Measurements from ENCODE around the gene ENTPD3. TPM values are rescaled to one million over a fixed set of nuclear protein-coding genes. Genes with fewer than 3 reads are reported as not detected.
"Not testable (repeated sequence)": the region's sequence is repeated elsewhere in the genome, so short reads cannot be mapped to it uniquely, and the experiment has no call there.

ENTPD3 gene
- total RNA-seq, 2 donors from 2014 or later: not detected

GRCh38 chr3:40456940-40457823 lies 70.2 kb downstream of the ENTPD3 start, which contains the start of gene RPL14:
RPL14 (plus strand) TSS chr3:40457339; CDS start chr3:40457472, 133 bp downstream.
- Mint-ChIP-seq H3K27me3 (no peaks in the 10 kb centered on the region), H3K9me3 (peaks cover 2% of the 10 kb centered on the region), H3K27ac (peak within 1 kb of the TSS; percentile 92 to 96), H3K4me1 (ENCODE audit: low read depth in 2 of 2) (peaks cover 40 to 43% of the 10 kb centered on the region in 2 donors), H3K36me3 (peaks cover 31% of the 10 kb centered on the region), H3K4me3 (peak within 1 kb of the TSS; percentile 87)
- peak; percentile 86 to 89 for ATAC-seq
- peak; percentile 94 for DNase-seq (ENCODE audit: low spot score)

DNA sequence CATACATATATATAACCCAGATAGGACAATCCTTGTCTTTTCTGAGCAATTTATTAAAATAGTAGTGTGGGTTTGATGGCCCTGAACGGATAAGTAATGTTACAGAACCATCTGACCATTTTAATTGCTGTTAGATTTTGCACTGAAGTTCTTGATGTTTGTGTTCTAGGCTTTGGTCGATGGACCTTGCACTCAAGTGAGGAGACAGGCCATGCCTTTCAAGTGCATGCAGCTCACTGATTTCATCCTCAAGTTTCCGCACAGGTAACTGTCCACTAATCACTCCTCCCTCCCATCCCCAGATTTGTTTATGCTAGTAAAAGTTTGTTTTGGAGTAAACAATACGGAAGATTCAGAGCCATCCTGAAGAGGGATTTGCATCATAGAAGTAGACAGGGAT lies 71.5 kb downstream of the ENTPD3 start:
- H3K27ac Mint-ChIP-seq: peak overlapping the region; percentile 92 to 96
- no peaks in the 10 kb centered on the region for H3K27me3 Mint-ChIP-seq
- ATAC-seq (no peak), DNase-seq (ENCODE audit: low spot score) (no peak)
- H3K4me1 Mint-ChIP-seq (ENCODE audit: low read depth in 2 of 2): peaks cover 30 to 33% of the 10 kb centered on the region in 2 donors
- H3K4me3 Mint-ChIP-seq: peak overlapping the region; percentile 87
- peaks cover 31% of the 10 kb centered on the region for H3K36me3 Mint-ChIP-seq
- H3K9me3 Mint-ChIP-seq: peaks cover 2% of the 10 kb centered on the region

DNA sequence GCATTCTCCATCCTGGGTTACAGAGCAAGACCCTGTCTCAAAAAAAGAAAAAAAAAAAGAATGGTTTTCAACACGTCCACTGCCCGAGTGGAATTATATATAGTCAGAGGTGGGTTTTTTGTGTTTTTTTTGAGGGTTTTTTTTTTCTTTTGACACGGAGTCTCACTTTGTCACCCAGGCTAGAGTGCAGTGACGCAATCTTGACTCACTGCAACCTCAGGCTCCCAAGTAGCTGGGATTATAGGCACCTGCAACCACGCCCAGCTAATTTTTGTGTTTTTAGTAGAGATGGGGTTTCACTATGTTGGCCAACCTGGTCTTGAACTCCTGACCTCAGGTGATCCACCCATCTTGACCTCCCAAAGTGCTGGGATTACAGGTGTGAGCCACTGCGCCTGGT lies 73.5 kb downstream of the ENTPD3 start:
- H3K27me3 Mint-ChIP-seq; H3K9me3 Mint-ChIP-seq; DNase-seq (ENCODE audit: low spot score); ATAC-seq: not testable (repeated sequence)
- H3K4me1 Mint-ChIP-seq (ENCODE audit: low read depth in 2 of 2): peaks cover 42 to 45% of the 10 kb centered on the region in 2 donors
- H3K4me3 Mint-ChIP-seq: peak overlapping the region; percentile 59
- H3K27ac Mint-ChIP-seq: peak overlapping the region; percentile 28 to 53
- H3K36me3 Mint-ChIP-seq: peaks cover 46% of the 10 kb centered on the region

DNA sequence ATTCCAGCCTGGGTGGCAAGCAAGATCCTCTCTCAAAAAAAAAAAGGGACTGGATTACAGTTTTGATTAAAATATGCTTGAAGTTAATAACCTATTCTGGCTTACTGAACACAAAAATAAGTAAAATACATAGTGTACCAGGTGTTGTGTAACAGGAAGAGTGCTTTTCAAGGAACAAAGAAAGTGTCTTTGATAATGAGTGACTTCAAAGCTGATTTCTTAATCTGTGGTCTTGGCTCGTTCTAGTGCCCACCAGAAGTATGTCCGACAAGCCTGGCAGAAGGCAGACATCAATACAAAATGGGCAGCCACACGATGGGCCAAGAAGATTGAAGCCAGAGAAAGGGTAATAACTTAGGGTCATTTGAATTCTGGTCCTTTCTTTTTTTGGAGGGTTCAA lies 74.2 kb downstream of the ENTPD3 start:
- H3K36me3 Mint-ChIP-seq: peaks cover 48% of the 10 kb centered on the region
- no peaks in the 10 kb centered on the region for H3K9me3 Mint-ChIP-seq
- H3K4me3 Mint-ChIP-seq: peak overlapping the region; percentile 20
- ATAC-seq (no peak), DNase-seq (ENCODE audit: low spot score) (no peak)
- peak overlapping the region; percentile 18 to 27 for H3K27ac Mint-ChIP-seq
- no peaks in the 10 kb centered on the region for H3K27me3 Mint-ChIP-seq
- H3K4me1 Mint-ChIP-seq (ENCODE audit: low read depth in 2 of 2): peaks cover 37 to 42% of the 10 kb centered on the region in 2 donors

GRCh38 chr3:40462838-40463237 lies 75.9 kb downstream of the ENTPD3 start:
- not testable (repeated sequence) for H3K27me3 Mint-ChIP-seq; H3K9me3 Mint-ChIP-seq; H3K4me3 Mint-ChIP-seq; H3K27ac Mint-ChIP-seq; ATAC-seq; DNase-seq (ENCODE audit: low spot score)
- peaks cover 44% of the 10 kb centered on the region for H3K36me3 Mint-ChIP-seq
- H3K4me1 Mint-ChIP-seq (ENCODE audit: low read depth in 2 of 2): peaks cover 28 to 39% of the 10 kb centered on the region in 2 donors

DNA sequence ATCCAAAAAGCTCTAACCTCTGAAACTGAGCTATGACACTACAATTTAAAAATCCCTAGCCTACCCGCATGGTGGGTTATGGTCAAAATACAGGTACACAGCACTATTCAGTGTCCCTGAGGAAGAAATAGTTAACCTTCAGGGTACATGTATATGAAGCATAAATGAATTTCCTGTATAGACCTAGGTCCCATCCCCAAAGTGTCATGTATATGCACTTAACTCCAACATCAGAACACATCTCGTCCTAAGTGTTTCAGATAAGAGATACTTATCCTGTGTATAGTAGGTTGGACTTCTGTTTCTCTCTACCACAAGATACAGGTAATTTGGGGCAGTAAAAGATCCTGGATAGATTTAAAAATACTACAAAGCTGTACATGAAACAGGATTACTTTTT lies 76.6 kb downstream of the ENTPD3 start:
- Mint-ChIP-seq H3K27ac (peak overlapping the region in 1 of 2 donors; percentile 70), H3K9me3 (no peaks in the 10 kb centered on the region), H3K27me3 (no peaks in the 10 kb centered on the region), H3K4me1 (ENCODE audit: low read depth in 2 of 2) (peaks cover 21 to 31% of the 10 kb centered on the region in 2 donors), H3K4me3 (no peak overlapping the region), H3K36me3 (peaks cover 37% of the 10 kb centered on the region)
- ATAC-seq (no peak), DNase-seq (ENCODE audit: low spot score) (no peak)

- ATAC-seq: peak in 1 of 2 donors; percentile 44
- Mint-ChIP-seq H3K4me3 (peak overlapping the region; percentile 38), H3K9me3 (no peaks in the 10 kb centered on the region), H3K27me3 (no peaks in the 10 kb centered on the region), H3K4me1 (ENCODE audit: low read depth in 2 of 2) (peaks cover 21 to 23% of the 10 kb centered on the region in 2 donors), H3K27ac (peak overlapping the region; percentile 45 to 70), H3K36me3 (peaks cover 28% of the 10 kb centered on the region)
- DNase-seq (ENCODE audit: low spot score): no peak
Measured at GRCh38 chr3:40464339-40465110, 77.5 kb downstream of the ENTPD3 start.

DNA sequence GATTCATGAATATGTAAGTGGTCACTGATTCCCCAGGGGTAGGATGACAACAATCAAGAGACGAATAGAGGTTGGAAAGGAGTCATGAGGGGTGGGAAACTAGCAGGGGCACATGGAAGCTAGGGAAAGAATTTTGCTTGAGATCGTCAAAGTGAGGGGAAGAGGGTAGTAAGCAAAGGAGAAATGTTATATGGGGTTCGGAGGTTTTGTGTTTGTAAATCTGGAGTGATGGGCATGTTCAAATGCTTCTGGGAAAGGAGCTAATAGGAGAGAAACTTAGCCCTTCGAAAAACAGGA lies 78.1 kb downstream of the ENTPD3 start:
- ATAC-seq: no peak
- Mint-ChIP-seq H3K9me3 (no peaks in the 10 kb centered on the region), H3K4me3 (no peak overlapping the region), H3K4me1 (ENCODE audit: low read depth in 2 of 2) (peaks cover 20 to 23% of the 10 kb centered on the region in 2 donors), H3K27ac (peak overlapping the region; percentile 45 to 70), H3K27me3 (no peaks in the 10 kb centered on the region), H3K36me3 (peaks cover 28% of the 10 kb centered on the region)
- no peak for DNase-seq (ENCODE audit: low spot score)

- H3K27ac Mint-ChIP-seq: peak overlapping the region; percentile 45 to 70
- H3K27me3 Mint-ChIP-seq: no peaks in the 10 kb centered on the region
Measured at GRCh38 chr3:40465456-40465855, 78.5 kb downstream of the ENTPD3 start.

DNA sequence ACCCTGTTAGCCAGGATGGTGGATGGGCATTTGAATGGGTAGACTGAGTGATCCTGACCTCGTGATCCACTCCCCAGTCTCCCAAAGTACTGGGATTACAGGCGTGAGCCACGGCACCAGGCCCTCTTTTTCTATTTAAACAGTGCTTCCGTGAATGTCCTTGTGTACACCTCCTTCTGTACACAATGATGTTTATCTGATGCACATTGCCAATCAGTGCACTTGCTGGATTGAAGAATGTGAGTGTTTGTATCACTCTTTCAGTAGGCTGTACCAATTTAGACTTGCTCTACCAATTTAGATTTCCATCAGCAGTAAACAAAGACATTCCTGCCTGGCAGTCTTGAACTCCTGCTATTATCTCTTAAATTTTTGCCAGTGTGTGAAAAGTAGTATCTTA lies 81.0 kb downstream of the ENTPD3 start:
- H3K27ac Mint-ChIP-seq: no peak overlapping the region

More at GRCh38 chr3:40465456-40465855, 78.5 kb downstream of the ENTPD3 start:
- Mint-ChIP-seq H3K9me3 (no peaks in the 10 kb centered on the region), H3K4me1 (ENCODE audit: low read depth in 2 of 2) (peaks cover 17 to 23% of the 10 kb centered on the region in 2 donors), H3K36me3 (peaks cover 28% of the 10 kb centered on the region), H3K4me3 (no peak overlapping the region)
- ATAC-seq: no peak
- no peak for DNase-seq (ENCODE audit: low spot score)

GRCh38 chr3:40470701-40471100 lies 83.7 kb downstream of the ENTPD3 start:
- Mint-ChIP-seq H3K9me3 (no peaks in the 10 kb centered on the region), H3K36me3 (no peaks in the 10 kb centered on the region), H3K27me3 (no peaks in the 10 kb centered on the region), H3K4me3 (no peak overlapping the region), H3K27ac (no peak overlapping the region), H3K4me1 (ENCODE audit: low read depth in 2 of 2) (peaks cover 0 to under 1% of the 10 kb centered on the region in 2 donors)
- no peak for ATAC-seq
- no peak for DNase-seq (ENCODE audit: low spot score)

More for the DNA sequence above, 81.0 kb downstream of the ENTPD3 start:
- no peak for ATAC-seq
- Mint-ChIP-seq H3K4me1 (ENCODE audit: low read depth in 2 of 2) (peaks cover 15 to 19% of the 10 kb centered on the region in 2 donors), H3K36me3 (peaks cover 17% of the 10 kb centered on the region), H3K9me3 (no peaks in the 10 kb centered on the region), H3K27me3 (no peaks in the 10 kb centered on the region), H3K4me3 (no peak overlapping the region)
- DNase-seq (ENCODE audit: low spot score): no peak

DNA sequence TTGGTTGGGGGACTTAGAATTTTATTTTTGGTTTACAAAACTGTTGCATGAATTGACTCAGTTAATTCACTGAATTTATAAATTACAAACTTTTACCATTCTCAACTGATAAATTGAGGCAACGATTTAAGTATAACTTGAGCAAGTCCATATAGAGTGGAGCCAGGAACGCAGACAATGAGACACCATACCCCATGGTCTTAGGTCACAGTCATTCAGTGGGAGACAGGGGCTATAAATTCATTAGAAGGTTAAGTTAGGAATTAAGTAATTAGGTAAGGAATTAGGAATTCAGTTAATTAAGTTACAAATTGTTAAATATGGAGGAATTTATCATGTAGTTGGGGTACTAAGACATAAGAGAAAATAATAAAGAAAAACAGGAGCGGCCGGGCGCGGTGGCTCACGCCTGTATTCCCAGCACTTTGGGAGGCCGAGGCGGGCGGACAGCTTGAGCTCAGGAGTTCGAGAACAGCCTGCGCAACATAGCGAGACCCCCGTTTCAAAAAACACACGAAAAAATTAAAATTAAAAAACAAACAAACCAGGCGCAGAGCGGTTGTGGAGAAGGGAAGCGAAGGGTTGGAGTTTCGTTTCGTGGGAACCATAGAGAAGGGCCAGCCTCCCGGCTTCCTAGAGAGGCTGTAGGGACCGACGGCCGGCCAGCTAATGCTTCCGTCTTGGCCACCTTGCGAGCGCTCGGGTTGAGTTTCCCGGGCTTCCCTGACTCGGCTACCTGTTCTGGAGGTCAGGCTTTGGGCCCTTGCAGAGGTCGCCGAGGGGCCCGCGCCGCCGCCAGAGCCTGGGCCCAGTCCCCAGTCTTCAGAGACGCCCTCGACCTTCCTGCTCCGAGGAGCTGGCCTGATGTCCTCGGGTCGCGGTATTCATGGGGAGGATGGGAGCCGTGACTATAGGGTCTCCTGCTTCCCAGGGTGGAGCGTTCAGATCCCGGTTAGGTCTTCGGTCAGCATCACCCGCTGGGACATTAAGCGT lies 89.8 kb downstream of the ENTPD3 start, which contains the start of gene ZNF619:
Gene ZNF619 (plus strand): TSS at position 645 of the 993 bp plus-strand sequence. CDS start 858 bp downstream, outside the sequence.
- Mint-ChIP-seq H3K4me3 (peak within 1 kb of the TSS; percentile 93), H3K27ac (peak within 1 kb of the TSS; percentile 90 to 99), H3K27me3 (no peaks in the 10 kb centered on the region), H3K9me3 (no peaks in the 10 kb centered on the region), H3K36me3 (peaks cover 6% of the 10 kb centered on the region), H3K4me1 (ENCODE audit: low read depth in 2 of 2) (peaks cover 23 to 26% of the 10 kb centered on the region in 2 donors)
- DNase-seq (ENCODE audit: low spot score) (peak; percentile 80), ATAC-seq (peak; percentile 94)

DNA sequence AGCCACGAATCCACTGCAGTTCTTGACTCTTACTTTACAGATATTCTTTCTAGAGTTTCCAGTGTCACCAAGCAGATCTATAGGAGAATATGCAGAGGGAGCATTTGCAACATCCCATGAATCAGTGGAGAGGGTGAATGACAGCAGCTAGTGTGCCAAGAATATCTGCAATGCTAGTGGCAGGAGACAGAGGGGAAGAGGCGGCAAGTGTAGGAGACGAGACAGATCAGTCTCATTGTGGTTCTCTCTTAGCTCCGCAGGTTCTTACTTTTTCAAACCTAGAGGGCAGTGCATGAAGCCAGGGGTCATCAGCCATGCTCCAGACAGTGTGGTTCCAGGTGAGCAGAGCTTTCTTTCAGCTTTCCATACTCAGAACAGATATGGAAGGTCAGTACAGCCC lies 90.7 kb downstream of the ENTPD3 start:
- Mint-ChIP-seq H3K9me3 (no peaks in the 10 kb centered on the region), H3K4me1 (ENCODE audit: low read depth in 2 of 2) (peaks cover 28 to 34% of the 10 kb centered on the region in 2 donors), H3K4me3 (peak overlapping the region; percentile 93), H3K27me3 (no peaks in the 10 kb centered on the region), H3K27ac (peak overlapping the region; percentile 90 to 99), H3K36me3 (peaks cover 6% of the 10 kb centered on the region)
- ATAC-seq (no peak), DNase-seq (ENCODE audit: low spot score) (no peak)
